Astrocyte (in vitro differentiated cells and primary cell): Measurements from ENCODE around the gene MUSK. TPM values are rescaled to one million over a fixed set of nuclear protein-coding genes. Genes with fewer than 3 reads are reported as not detected.
"Not testable (repeated sequence)": the region's sequence is repeated elsewhere in the genome, so short reads cannot be mapped to it uniquely, and the experiment has no call there.

Experiments used
- DNase-seq: peaks from one replicate; pipeline ENCODE4 v3.0.0-alpha.2; 2010; ENCODE audit warnings: low read depth
- FAIRE-seq: peaks from 2 replicates; lab custom pipeline; 2011; peaks lifted over from hg19 to GRCh38; lab: Jason Lieb, UNC
- H2AFZ ChIP-seq: 2 replicates; pipeline ENCODE4 v1.6.0; 2012; ENCODE audit warnings: low read depth, low read length, inconsistent platforms
- H3K27ac ChIP-seq: 2 replicates; pipeline ENCODE4 v1.5.1; 2011; ENCODE audit warnings: low read depth, low read length, inconsistent platforms
- H3K27me3 ChIP-seq: 2 replicates; pipeline ENCODE4 v1.6.0; 2011; ENCODE audit warnings: low read length, inconsistent platforms; ENCODE audit not compliant: insufficient read depth
- H3K36me3 ChIP-seq: 2 replicates; pipeline ENCODE4 v1.5.1; 2011; ENCODE audit warnings: low read length, inconsistent platforms; ENCODE audit not compliant: insufficient read depth
- H3K4me1 ChIP-seq: 2 replicates; pipeline ENCODE4 v1.5.1; 2011; ENCODE audit warnings: low read length, inconsistent platforms; ENCODE audit not compliant: insufficient read depth
- H3K4me2 ChIP-seq: 2 replicates; pipeline ENCODE4 v1.6.0; 2012; ENCODE audit warnings: low read length, inconsistent platforms
- H3K4me3 ChIP-seq: 2 replicates; pipeline ENCODE4 v1.5.1; 2011; ENCODE audit warnings: low read depth, mild to moderate bottlenecking, low read length, inconsistent platforms; ENCODE audit not compliant: insufficient read depth
- H3K79me2 ChIP-seq: 2 replicates; pipeline ENCODE4 v1.6.0; 2012; ENCODE audit warnings: mild to moderate bottlenecking, low read length, inconsistent platforms; ENCODE audit not compliant: insufficient read depth
- H3K9ac ChIP-seq: 2 replicates; pipeline ENCODE4 v1.6.0; 2012; ENCODE audit warnings: mild to moderate bottlenecking, low read length, inconsistent platforms
- H3K9me3 ChIP-seq: 2 replicates; pipeline ENCODE4 v1.5.1; 2012; ENCODE audit warnings: low read depth, mild to moderate bottlenecking, low read length, inconsistent platforms; ENCODE audit not compliant: insufficient read depth
- H4K20me1 ChIP-seq: 2 replicates; pipeline ENCODE4 v1.6.0; 2012; ENCODE audit warnings: low read length, inconsistent platforms; ENCODE audit not compliant: insufficient read depth
- H3K27ac Mint-ChIP-seq: one replicate; pipeline ENCODE4 v1.8.0; 2021; ENCODE audit warnings: mild to moderate bottlenecking, mixed read lengths; ENCODE audit not compliant: unreplicated experiment
- H3K27me3 Mint-ChIP-seq: one replicate; pipeline ENCODE4 v1.8.0; 2021; ENCODE audit warnings: low read depth, mixed read lengths; ENCODE audit not compliant: unreplicated experiment
- H3K36me3 Mint-ChIP-seq: one replicate; pipeline ENCODE4 v1.8.0; 2021; ENCODE audit warnings: low read depth, mixed read lengths; ENCODE audit not compliant: unreplicated experiment
- H3K4me1 Mint-ChIP-seq: one replicate; pipeline ENCODE4 v1.8.0; 2021; ENCODE audit warnings: low read depth, mixed read lengths; ENCODE audit not compliant: unreplicated experiment
- H3K4me3 Mint-ChIP-seq: one replicate; pipeline ENCODE4 v1.8.0; 2021; ENCODE audit warnings: mild to moderate bottlenecking, moderate library complexity, mixed read lengths; ENCODE audit not compliant: unreplicated experiment
- H3K9me3 Mint-ChIP-seq: one replicate; pipeline ENCODE4 v1.8.0; 2021; ENCODE audit warnings: mild to moderate bottlenecking, mixed read lengths; ENCODE audit not compliant: unreplicated experiment
- EZH2 ChIP-seq: IDR thresholded peaks from 2 replicates; pipeline ENCODE4 v1.6.1; 2012; ENCODE audit warnings: mild to moderate bottlenecking, low read length, inconsistent platforms; ENCODE audit not compliant: insufficient read depth
- total RNA-seq: library from RNA; stranded (reverse); gene quantifications from 2 replicates; pipeline ENCODE4 v1.2.1, GENCODE V29; 2021
- TF ChIP-seq, protein P1 (sequence below): IDR thresholded peaks from 2 replicates; pipeline ENCODE4 v1.5.1; 2011; ENCODE audit warnings: low read depth, mild to moderate bottlenecking, inconsistent platforms, low read length, moderate library complexity; ENCODE audit not compliant: insufficient read depth

The MUSK gene
- total RNA-seq, 1 donor from 2014 or later: not detected

DNA sequence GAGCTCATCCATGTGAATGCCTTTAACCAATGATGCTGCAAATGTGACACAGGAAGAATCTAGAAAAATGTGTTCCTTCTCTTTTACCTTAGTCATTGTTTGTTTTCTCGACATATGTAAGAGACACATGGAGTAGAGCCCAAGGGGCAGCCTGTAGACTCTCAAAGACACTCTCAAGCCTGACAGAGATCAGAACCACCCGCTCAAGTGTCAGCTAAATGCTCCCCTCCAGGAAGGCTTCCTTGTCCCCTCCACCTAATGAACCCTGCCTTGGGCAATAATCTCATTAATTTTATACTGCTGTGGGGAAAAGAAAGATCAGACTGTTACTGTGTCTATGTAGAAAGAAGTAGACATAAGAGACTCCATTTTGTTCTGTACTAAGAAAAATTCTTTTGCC lies 157.4 kb downstream of the MUSK start:
- no peak overlapping the region for H3K4me2 ChIP-seq
- no peaks in the 10 kb centered on the region for H3K79me2 ChIP-seq
- no peak overlapping the region for H3K27ac ChIP-seq
- no peaks in the 10 kb centered on the region for H3K27me3 ChIP-seq
- no peaks in the 10 kb centered on the region for H3K36me3 ChIP-seq
- Mint-ChIP-seq H3K4me1 (no peaks in the 10 kb centered on the region), H3K36me3 (no peaks in the 10 kb centered on the region), H3K9me3 (no peaks in the 10 kb centered on the region), H3K27me3 (no peaks in the 10 kb centered on the region), H3K4me3 (no peak overlapping the region), H3K27ac (no peak overlapping the region)
- no peak for DNase-seq
- no peak for TF ChIP-seq EZH2
- TF ChIP-seq, protein P1, sequence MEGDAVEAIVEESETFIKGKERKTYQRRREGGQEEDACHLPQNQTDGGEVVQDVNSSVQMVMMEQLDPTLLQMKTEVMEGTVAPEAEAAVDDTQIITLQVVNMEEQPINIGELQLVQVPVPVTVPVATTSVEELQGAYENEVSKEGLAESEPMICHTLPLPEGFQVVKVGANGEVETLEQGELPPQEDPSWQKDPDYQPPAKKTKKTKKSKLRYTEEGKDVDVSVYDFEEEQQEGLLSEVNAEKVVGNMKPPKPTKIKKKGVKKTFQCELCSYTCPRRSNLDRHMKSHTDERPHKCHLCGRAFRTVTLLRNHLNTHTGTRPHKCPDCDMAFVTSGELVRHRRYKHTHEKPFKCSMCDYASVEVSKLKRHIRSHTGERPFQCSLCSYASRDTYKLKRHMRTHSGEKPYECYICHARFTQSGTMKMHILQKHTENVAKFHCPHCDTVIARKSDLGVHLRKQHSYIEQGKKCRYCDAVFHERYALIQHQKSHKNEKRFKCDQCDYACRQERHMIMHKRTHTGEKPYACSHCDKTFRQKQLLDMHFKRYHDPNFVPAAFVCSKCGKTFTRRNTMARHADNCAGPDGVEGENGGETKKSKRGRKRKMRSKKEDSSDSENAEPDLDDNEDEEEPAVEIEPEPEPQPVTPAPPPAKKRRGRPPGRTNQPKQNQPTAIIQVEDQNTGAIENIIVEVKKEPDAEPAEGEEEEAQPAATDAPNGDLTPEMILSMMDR: no peak
- no peak overlapping the region for H3K9ac ChIP-seq
- H4K20me1 ChIP-seq: no peaks in the 10 kb centered on the region
- no peaks in the 10 kb centered on the region for H3K4me1 ChIP-seq
- H2AFZ ChIP-seq: no peak overlapping the region
- no peaks in the 10 kb centered on the region for H3K9me3 ChIP-seq
- H3K4me3 ChIP-seq: no peak overlapping the region
- no peak for FAIRE-seq

DNA sequence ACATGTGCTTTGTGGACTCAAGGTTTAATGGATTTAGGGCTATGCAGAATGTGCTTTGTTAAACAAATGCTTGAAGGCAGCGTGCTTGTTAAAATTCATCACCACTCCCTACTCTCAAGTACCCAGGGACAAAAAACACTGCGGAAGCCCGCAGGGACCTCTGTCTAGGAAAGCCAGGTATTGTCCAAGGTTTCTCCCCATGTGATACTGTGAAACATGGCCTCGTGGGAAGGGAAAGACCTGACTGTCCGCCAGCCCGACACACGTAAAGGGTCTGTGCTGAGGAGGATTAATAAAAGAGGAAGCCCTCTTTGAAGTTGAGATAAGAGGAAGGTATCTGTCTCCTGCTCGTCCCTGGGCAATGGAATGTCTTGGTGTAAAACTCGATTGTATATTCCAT lies 157.8 kb downstream of the MUSK start:
- not testable (repeated sequence) for H3K4me2 ChIP-seq, H3K27ac ChIP-seq, FAIRE-seq, H3K4me3 ChIP-seq, H3K27me3 Mint-ChIP-seq, H3K36me3 ChIP-seq, H3K4me3 Mint-ChIP-seq, H3K9me3 ChIP-seq, H3K4me1 ChIP-seq, DNase-seq, H3K79me2 ChIP-seq, H3K4me1 Mint-ChIP-seq, H3K27me3 ChIP-seq, H4K20me1 ChIP-seq, H3K27ac Mint-ChIP-seq, H3K9me3 Mint-ChIP-seq, H3K9ac ChIP-seq, H2AFZ ChIP-seq, H3K36me3 Mint-ChIP-seq

DNA sequence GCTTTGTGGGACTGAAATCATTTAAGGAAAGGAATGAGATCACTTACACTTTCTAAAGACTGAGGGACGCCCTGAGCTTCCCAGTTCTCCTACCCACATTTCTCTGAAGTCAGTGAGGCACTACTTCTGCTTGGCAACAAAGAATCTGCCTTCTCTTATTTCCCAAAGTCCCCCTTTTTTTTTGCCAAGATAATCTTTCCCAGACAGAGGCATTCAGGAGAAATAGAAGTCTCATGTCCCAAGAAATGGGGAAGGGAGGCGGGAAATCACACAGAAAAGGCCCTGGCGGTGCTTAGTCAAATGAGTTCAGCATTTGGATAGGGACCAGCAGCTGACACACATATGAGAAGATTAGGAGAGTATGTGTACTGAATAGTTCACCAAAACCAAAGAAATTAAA lies 159.7 kb downstream of the MUSK start:
- Histone ChIP-seq H4K20me1 (no peaks in the 10 kb centered on the region), H3K27ac (no peak overlapping the region), H3K9me3 (no peaks in the 10 kb centered on the region), H3K9ac (no peak overlapping the region), H2AFZ (no peak overlapping the region), H3K36me3 (no peaks in the 10 kb centered on the region), H3K4me2 (no peak overlapping the region), H3K4me1 (no peaks in the 10 kb centered on the region), H3K27me3 (no peaks in the 10 kb centered on the region), H3K79me2 (no peaks in the 10 kb centered on the region), H3K4me3 (no peak overlapping the region)
- Mint-ChIP-seq H3K27me3 (no peaks in the 10 kb centered on the region), H3K9me3 (no peaks in the 10 kb centered on the region), H3K4me1 (peaks cover 1% of the 10 kb centered on the region), H3K27ac (no peak overlapping the region), H3K4me3 (no peak overlapping the region), H3K36me3 (no peaks in the 10 kb centered on the region)
- no peak for TF ChIP-seq EZH2
- peak; percentile 69 for DNase-seq
- FAIRE-seq: no peak

DNA sequence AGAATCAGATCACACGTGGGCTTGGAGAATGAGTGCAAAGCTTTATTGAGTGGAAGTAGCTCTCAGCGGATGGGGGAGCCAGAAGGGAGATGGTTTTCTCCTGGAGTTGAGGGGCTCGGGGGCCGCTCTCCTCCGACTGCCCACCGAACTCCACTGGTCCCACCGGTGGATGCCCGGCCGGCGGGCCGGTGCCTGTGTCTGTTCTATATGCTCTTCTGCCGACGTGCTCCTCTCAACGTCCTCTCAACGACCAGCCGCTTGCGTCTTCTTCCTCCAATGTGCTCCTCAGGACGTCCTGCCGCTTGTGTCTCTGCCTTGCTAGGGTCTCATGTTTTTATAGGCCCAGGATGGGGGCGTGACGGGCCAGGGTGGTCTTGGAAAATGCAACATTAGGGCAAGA lies 161.9 kb downstream of the MUSK start:
- peaks cover 5% of the 10 kb centered on the region for H3K4me1 ChIP-seq
- H2AFZ ChIP-seq: no peak overlapping the region
- H3K27ac ChIP-seq: no peak overlapping the region
- Mint-ChIP-seq H3K4me3 (no peak overlapping the region), H3K27ac (no peak overlapping the region), H3K9me3 (no peaks in the 10 kb centered on the region), H3K4me1 (peaks cover 5% of the 10 kb centered on the region), H3K27me3 (no peaks in the 10 kb centered on the region), H3K36me3 (no peaks in the 10 kb centered on the region)
- H3K9ac ChIP-seq: no peak overlapping the region
- H3K79me2 ChIP-seq: no peaks in the 10 kb centered on the region
- H3K9me3 ChIP-seq: no peaks in the 10 kb centered on the region
- no peak for FAIRE-seq
- no peaks in the 10 kb centered on the region for H4K20me1 ChIP-seq
- H3K4me2 ChIP-seq: no peak overlapping the region
- H3K4me3 ChIP-seq: no peak overlapping the region
- no peaks in the 10 kb centered on the region for H3K36me3 ChIP-seq
- no peak for DNase-seq
- H3K27me3 ChIP-seq: no peaks in the 10 kb centered on the region
- TF ChIP-seq EZH2: no peak
- TF ChIP-seq, protein P1: no peak
